ENCODE data around the gene NAB1.

DNA sequence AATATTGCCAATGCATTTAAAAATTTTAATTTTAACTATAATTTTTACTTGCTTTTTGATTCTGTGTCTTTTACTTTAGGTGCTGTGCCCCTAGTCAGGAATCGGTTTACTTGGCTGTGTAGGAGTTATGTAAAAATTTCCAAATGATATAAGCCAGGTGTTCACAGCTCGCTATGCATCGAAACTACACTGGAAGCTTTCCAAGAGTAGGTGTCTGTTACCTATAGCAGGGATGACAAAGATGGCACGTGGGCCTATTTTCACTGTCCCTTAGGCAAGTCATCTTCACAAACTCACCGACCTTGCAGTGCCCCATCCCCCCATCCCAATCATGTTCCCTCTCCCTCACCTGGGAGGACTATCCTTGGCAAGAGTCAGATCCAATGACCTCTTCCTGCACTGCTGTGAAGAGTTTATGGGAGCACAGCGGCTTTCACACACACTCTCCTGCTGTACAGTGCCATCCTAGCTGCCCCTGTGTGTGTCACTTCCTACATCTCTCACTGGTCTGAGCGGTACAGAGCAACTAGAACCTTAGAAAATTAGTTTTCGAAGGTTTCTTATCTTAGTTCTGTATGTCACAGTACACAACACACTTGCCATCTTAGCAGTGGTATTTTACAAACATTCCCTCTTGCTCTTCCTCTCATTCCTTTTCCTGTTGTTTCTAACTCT lies 49.2 kb upstream of the NAB1 start:
- TF ChIP-seq GATA2 (IDR thresholded peaks at IDR 0.05; ENCODE audit: low read depth, low read length) (no peak), GATA3 (IDR thresholded peaks at IDR 0.05; ENCODE audit: low read depth, low read length) (no peak)

All from SH-SY5Y (cell line).